SH-SY5Y (cell line): ENCODE results near the gene PLOD2.

Source experiments
- GATA2 ChIP-seq: IDR thresholded peaks from 2 replicates; pipeline ENCODE4 v1.6.1; 2011; ENCODE audit warnings: mild to moderate bottlenecking, low read depth, low read length
- GATA3 ChIP-seq: IDR thresholded peaks from 2 replicates; pipeline ENCODE4 v1.6.1; 2011; ENCODE audit warnings: low read depth, mild to moderate bottlenecking, low read length, moderate library complexity

DNA sequence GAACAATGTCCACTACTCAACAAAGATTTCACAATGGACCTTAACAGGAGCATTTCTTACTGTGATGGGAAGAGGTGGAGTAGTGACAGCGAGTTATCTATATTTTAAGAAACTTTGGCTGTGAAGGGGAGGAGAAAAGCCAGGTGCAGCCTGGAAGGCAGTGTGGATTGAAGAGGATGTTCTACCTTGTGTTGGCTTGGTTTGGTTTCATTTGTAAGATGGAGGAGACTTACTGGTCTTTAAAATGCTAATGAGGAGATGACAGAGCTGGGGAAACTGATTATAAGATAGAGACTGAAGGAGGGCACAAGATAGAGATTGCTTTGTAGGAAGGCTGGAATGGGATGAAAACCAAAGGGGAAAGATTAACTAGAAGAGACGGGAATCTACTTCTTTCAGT, 59.4 kb downstream of the PLOD2 start:
- no peak for TF ChIP-seq GATA2
- no peak for TF ChIP-seq GATA3
